K562 (cell line): Measurements from ENCODE around the gene ATP2A2. TPM values are rescaled to one million over a fixed set of nuclear protein-coding genes. Genes with fewer than 3 reads are reported as not detected.

ENCODE experiments used
- AFF1 ChIP-seq, 2 experiments: fragments of 450-650 bp; IDR thresholded peaks; 2 replicates each; pipeline ENCODE4 v1.6.1; 2018; ENCODE audit warnings: mild to moderate bottlenecking in 2 of 2, low read depth in 1 of 2; ENCODE audit not compliant: partially characterized antibody in 2 of 2
- CBX5 ChIP-seq: IDR thresholded peaks from 2 replicates; pipeline ENCODE4 v1.6.1; 2014; ENCODE audit warnings: low read depth, borderline replicate concordance
- HNRNPLL ChIP-seq: fragments of 200-400 bp; formaldehyde crosslinking; IDR thresholded peaks from 2 replicates; pipeline ENCODE4 v1.6.1; 2017; ENCODE audit warnings: low read length, low read depth, mild to moderate bottlenecking; ENCODE audit not compliant: poor library complexity, severe bottlenecking
- MEF2D ChIP-seq: conservative IDR thresholded peaks from 2 replicates; pipeline ENCODE4 v1.6.1; 2016; ENCODE audit warnings: low read depth, missing genetic modification characterization, missing compliant biosample characterization
- MTA1 ChIP-seq: fragments of 450-650 bp; IDR thresholded peaks from 2 replicates; pipeline ENCODE4 v1.6.1; 2017; ENCODE audit warnings: borderline replicate concordance
- NBN ChIP-seq: fragments of 450-650 bp; IDR thresholded peaks from 2 replicates; pipeline ENCODE4 v1.6.1; 2016; ENCODE audit warnings: low read depth, mild to moderate bottlenecking
- SFPQ ChIP-seq: fragments of 200-400 bp; formaldehyde crosslinking; IDR thresholded peaks from 2 replicates; pipeline ENCODE4 v1.6.1; 2017; ENCODE audit warnings: mild to moderate bottlenecking, low read depth, low read length, moderate library complexity
- SMARCA4 ChIP-seq: fragments of 450-650 bp; IDR thresholded peaks from 2 replicates; pipeline ENCODE4 v1.6.1; 2016
- STAG1 ChIP-seq: sonication (generic); formaldehyde crosslinking; IDR thresholded peaks from 2 replicates; pipeline ENCODE4 v1.5.0; 2020; ENCODE audit warnings: missing genetic modification reagents, borderline replicate concordance
- THRA ChIP-seq: fragments of 450-650 bp; IDR thresholded peaks from 2 replicates; pipeline ENCODE4 v1.6.1; 2017; ENCODE audit warnings: mild to moderate bottlenecking, moderate library complexity
- TRIM28 ChIP-seq: fragments of 450-650 bp; IDR thresholded peaks from 2 replicates; pipeline ENCODE4 v1.6.1; 2017
- YY1 ChIP-seq, 3 experiments: IDR thresholded peaks; 2 replicates each; pipeline ENCODE4 v1.6.1; 2011; ENCODE audit warnings: low read length in 2 of 3, mild to moderate bottlenecking in 2 of 3, moderate library complexity in 2 of 3, borderline replicate concordance in 1 of 3, control low read depth in 1 of 3, low read depth in 1 of 3; ENCODE audit not compliant: insufficient read depth in 3 of 3, insufficient replicate concordance in 2 of 3, control insufficient read depth in 1 of 3, insufficient read length in 1 of 3; ENCODE audit errors: extremely low read depth in 1 of 3
- ZBTB8A ChIP-seq: fragments of 450-650 bp; IDR thresholded peaks from 2 replicates; pipeline ENCODE4 v1.6.1; 2018; ENCODE audit warnings: mild to moderate bottlenecking, moderate library complexity; ENCODE audit not compliant: partially characterized antibody
- ZNF124 ChIP-seq: sonication (generic); formaldehyde crosslinking; IDR thresholded peaks from 2 replicates; pipeline ENCODE4 v1.8.1; 2022; ENCODE audit warnings: missing genetic modification reagents
- ZNF175 ChIP-seq: fragments of 200-800 bp; sonication (Bioruptor generic); IDR thresholded peaks from 2 replicates; pipeline ENCODE4 v1.6.1; 2016; ENCODE audit warnings: low read depth, mild to moderate bottlenecking, missing genetic modification characterization, missing compliant biosample characterization
- polyA plus RNA-seq, 8 experiments: library from polyadenylated mRNA; depleted of rRNA in 4 of 8; stranded (reverse) in 5 of 8; unstranded in 3 of 8; fragments of >200 nt; fragmentation: Nextera tagmentation in 2 of 8; fragmentation: Illumina TruSeq in 1 of 8; extraction: Ambion mirVana in 2 of 8; extraction: Trizol in 1 of 8; gene quantifications; 2 replicates each; pipeline versions ENCODE4 v1.2.1 to v1.2.3, GENCODE V29; 2011 to 2014; ENCODE audit warnings: inconsistent platforms in 1 of 8, missing spikeins in 1 of 8
- total RNA-seq, 7 experiments: library from RNA; depleted of rRNA in 6 of 7; stranded (reverse); fragments of >200 nt in 6 of 7; fragmentation: Illumina TruSeq in 2 of 7; extraction: Trizol in 2 of 7; gene quantifications; 2 replicates each; pipeline versions ENCODE4 v1.2.1 to v1.2.3, GENCODE V29; 2011 to 2021; ENCODE audit warnings: low replicate concordance in 1 of 7
- TF ChIP-seq, protein P1 (sequence below): sonication (generic); formaldehyde crosslinking; IDR thresholded peaks from 2 replicates; pipeline ENCODE4 v1.8.1; 2022; ENCODE audit warnings: missing genetic modification reagents

ATP2A2 gene
- total and polyA plus RNA-seq, 9 of the 15 experiments (the other 6 are each of a cell fraction or from before 2014, with no cell fraction given), result 5.2 to 205 (median 51.6) TPM

GRCh38 chr12:110280779-110281548, at the start of gene ATP2A2 (continued):
- TF ChIP-seq AFF1 (IDR thresholded peaks at IDR 0.05; ENCODE audit: low read depth in 1 of 2, partially characterized antibody in 2 of 2), result peak in 1 of 2 experiments; percentile 31
- no peak for TF ChIP-seq CBX5
- TF ChIP-seq HNRNPLL, result peak; percentile 78
- TF ChIP-seq TRIM28, result 0 out of 2 replicates have a peak, but pooled peaks have one; percentile 36
- no peak for TF ChIP-seq MEF2D (tag)
- TF ChIP-seq MTA1, result no peak
- 0 out of 2 replicates have a peak, but pooled peaks have one; percentile 5 for TF ChIP-seq ZNF175 (CRISPR knock-in tag)
- TF ChIP-seq SFPQ, result no peak
- no peak; the same call in 1 of the 2 replicates for TF ChIP-seq STAG1 (CRISPR knock-in tag)
- no peak for TF ChIP-seq ZNF124 (CRISPR knock-in tag)
- TF ChIP-seq YY1 (IDR thresholded peaks at IDR 0.05; ENCODE audit: borderline replicate concordance in 1 of 3, control insufficient read depth in 1 of 3, extremely low read depth in 1 of 3, insufficient read depth in 3 of 3, insufficient read length in 1 of 3, insufficient replicate concordance in 2 of 3, low read depth in 1 of 3, low read length in 2 of 3), result peak in 2 of 3 experiments; percentile 55 to 61
- TF ChIP-seq SMARCA4, result no peak
- no peak for TF ChIP-seq THRA
- no peak for TF ChIP-seq NBN
- TF ChIP-seq, protein P1, sequence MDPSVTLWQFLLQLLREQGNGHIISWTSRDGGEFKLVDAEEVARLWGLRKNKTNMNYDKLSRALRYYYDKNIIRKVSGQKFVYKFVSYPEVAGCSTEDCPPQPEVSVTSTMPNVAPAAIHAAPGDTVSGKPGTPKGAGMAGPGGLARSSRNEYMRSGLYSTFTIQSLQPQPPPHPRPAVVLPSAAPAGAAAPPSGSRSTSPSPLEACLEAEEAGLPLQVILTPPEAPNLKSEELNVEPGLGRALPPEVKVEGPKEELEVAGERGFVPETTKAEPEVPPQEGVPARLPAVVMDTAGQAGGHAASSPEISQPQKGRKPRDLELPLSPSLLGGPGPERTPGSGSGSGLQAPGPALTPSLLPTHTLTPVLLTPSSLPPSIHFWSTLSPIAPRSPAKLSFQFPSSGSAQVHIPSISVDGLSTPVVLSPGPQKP (CRISPR knock-in tag), result no peak
- no peak for TF ChIP-seq ZBTB8A
